ENCODE results near the gene FOXE3.

DNA sequence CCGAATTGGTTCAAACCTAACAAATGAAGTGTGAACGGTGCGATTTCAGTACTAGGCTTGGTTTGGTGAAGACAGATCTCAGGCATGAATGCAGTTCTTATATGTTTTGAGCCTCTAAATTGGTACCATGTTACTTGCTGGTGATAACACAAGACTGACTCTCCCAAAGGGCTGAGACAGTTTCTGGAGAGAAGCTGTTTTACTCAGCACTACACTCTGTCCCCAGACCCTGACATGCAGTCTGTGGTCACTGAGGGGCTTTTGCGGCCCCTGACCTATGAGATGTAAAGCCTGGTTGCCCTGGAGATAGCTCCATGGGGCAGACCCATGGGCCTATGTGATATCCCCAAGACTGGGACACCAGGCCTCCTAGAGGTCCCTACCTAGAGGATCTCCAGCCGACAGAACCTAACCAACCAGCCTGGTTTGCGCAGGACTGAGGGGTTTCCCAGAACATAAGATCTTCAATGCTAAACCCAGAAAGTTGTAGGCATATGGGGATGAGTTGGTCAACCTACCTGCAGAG is 19.4 kb upstream of the FOXE3 start:
- TF ChIP-seq, protein P1, sequence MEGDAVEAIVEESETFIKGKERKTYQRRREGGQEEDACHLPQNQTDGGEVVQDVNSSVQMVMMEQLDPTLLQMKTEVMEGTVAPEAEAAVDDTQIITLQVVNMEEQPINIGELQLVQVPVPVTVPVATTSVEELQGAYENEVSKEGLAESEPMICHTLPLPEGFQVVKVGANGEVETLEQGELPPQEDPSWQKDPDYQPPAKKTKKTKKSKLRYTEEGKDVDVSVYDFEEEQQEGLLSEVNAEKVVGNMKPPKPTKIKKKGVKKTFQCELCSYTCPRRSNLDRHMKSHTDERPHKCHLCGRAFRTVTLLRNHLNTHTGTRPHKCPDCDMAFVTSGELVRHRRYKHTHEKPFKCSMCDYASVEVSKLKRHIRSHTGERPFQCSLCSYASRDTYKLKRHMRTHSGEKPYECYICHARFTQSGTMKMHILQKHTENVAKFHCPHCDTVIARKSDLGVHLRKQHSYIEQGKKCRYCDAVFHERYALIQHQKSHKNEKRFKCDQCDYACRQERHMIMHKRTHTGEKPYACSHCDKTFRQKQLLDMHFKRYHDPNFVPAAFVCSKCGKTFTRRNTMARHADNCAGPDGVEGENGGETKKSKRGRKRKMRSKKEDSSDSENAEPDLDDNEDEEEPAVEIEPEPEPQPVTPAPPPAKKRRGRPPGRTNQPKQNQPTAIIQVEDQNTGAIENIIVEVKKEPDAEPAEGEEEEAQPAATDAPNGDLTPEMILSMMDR (conservative IDR thresholded peaks at IDR 0.05 in 1 of 2, IDR thresholded peaks at IDR 0.05 in 1 of 2; ENCODE audit: low read depth in 1 of 2, low read length in 2 of 2), result no peak
- TF ChIP-seq EZH2 (IDR thresholded peaks at IDR 0.05; ENCODE audit: low read length, missing control alignments), result no peak

Data from fibroblast of lung (primary cell).